K562 (cell line): Measurements from ENCODE around the gene DYRK1A.

ENCODE experiments used
- CBX2 ChIP-seq: fragments of 200-600 bp; sonication (generic); IDR thresholded peaks from one replicate; pipeline ENCODE4 v1.6.1; 2012; ENCODE audit warnings: mild to moderate bottlenecking, low read length, inconsistent platforms; ENCODE audit not compliant: insufficient read depth, poor library complexity, severe bottlenecking
- KDM5B ChIP-seq: fragments of 200-600 bp; sonication (generic); IDR thresholded peaks from 2 replicates; pipeline ENCODE4 v1.6.1; 2012; ENCODE audit warnings: low read depth, mild to moderate bottlenecking, moderate library complexity, low read length, control low read depth, inconsistent platforms; ENCODE audit not compliant: insufficient replicate concordance
- NCOA2 ChIP-seq, 2 experiments: fragments of 450-650 bp; IDR thresholded peaks; 2 replicates each; pipeline ENCODE4 v1.6.1; 2018; ENCODE audit warnings: mild to moderate bottlenecking in 2 of 2, moderate library complexity in 1 of 2; ENCODE audit not compliant: partially characterized antibody in 2 of 2
- PML ChIP-seq: IDR thresholded peaks from 2 replicates; pipeline ENCODE4 v1.6.1; 2012; ENCODE audit warnings: low read length, inconsistent platforms
- POLR2AphosphoS5 ChIP-seq: IDR thresholded peaks from 2 replicates; pipeline ENCODE4 v1.6.1; 2011; ENCODE audit warnings: mild to moderate bottlenecking, low read depth, low read length, moderate library complexity; ENCODE audit not compliant: control insufficient read depth, insufficient read depth
- POLR3A ChIP-seq: IDR thresholded peaks from 2 replicates; pipeline ENCODE4 v1.6.1; 2011; ENCODE audit warnings: borderline replicate concordance, mild to moderate bottlenecking, moderate library complexity; ENCODE audit not compliant: insufficient read length, insufficient read depth; ENCODE audit errors: extremely low read depth
- ZNF785 ChIP-seq: fragments of 250-450 bp; sonication (Bioruptor Pico); IDR thresholded peaks from 2 replicates; pipeline ENCODE4 v1.4.0; 2020; ENCODE audit warnings: mild to moderate bottlenecking
- TF ChIP-seq, protein P1 (sequence below), 3 experiments: IDR thresholded peaks in 2 of 3; conservative IDR thresholded peaks in 1 of 3; 2 replicates each; pipeline ENCODE4 v1.5.1; 2011 to 2012; ENCODE audit warnings: low read length in 3 of 3, mild to moderate bottlenecking in 3 of 3, control low read depth in 2 of 3, improper control_type of control experiment in 1 of 3, inconsistent platforms in 1 of 3, low read depth in 1 of 3, mixed read lengths in 1 of 3, moderate library complexity in 1 of 3; ENCODE audit not compliant: insufficient read depth in 2 of 3

DNA sequence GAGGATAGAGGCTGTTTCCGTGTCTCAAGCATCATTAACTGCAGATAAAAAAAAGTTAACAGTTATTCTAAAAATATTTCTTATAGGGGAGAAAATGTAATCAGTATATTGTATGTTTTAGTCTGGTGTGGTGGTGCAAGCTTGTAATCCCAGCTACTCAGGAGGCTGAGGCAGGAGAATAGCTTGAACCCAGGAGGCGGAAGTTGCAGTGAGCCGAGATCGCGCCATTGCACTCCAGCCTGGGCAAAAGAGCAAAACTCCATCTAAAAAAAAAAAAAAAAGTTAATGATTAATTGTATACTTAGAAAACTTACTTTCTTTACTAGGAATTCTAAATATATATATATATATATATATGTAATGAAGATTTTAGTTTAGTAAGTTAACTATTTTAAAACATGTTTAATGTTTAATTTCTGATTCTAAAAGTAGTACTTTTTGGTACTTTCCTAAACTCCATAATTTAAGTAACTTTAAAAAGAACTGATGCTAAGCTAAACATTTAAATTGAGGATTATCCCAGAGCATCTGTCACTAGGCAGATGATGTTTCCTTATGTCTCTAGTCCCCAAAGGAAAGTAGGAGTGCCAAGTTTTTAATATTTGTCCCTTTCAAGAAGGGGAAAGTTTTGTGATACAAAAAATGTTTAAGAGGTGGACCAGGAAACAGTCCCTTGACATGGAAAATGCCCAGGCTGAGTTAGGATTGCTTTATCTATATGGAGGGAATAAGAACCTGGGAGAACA is 66.3 kb downstream of the DYRK1A start:
- TF ChIP-seq KDM5B (no peak), NCOA2 (IDR thresholded peaks at IDR 0.05; ENCODE audit: partially characterized antibody in 2 of 2) (no peak), CBX2 (no peak), PML (no peak), POLR2AphosphoS5 (no peak), ZNF785 (CRISPR knock-in tag) (no peak), POLR3A (no peak)
- TF ChIP-seq, protein P1, sequence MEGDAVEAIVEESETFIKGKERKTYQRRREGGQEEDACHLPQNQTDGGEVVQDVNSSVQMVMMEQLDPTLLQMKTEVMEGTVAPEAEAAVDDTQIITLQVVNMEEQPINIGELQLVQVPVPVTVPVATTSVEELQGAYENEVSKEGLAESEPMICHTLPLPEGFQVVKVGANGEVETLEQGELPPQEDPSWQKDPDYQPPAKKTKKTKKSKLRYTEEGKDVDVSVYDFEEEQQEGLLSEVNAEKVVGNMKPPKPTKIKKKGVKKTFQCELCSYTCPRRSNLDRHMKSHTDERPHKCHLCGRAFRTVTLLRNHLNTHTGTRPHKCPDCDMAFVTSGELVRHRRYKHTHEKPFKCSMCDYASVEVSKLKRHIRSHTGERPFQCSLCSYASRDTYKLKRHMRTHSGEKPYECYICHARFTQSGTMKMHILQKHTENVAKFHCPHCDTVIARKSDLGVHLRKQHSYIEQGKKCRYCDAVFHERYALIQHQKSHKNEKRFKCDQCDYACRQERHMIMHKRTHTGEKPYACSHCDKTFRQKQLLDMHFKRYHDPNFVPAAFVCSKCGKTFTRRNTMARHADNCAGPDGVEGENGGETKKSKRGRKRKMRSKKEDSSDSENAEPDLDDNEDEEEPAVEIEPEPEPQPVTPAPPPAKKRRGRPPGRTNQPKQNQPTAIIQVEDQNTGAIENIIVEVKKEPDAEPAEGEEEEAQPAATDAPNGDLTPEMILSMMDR (IDR thresholded peaks at IDR 0.05 in 2 of 3, conservative IDR thresholded peaks at IDR 0.05 in 1 of 3; ENCODE audit: insufficient read depth in 2 of 3, low read depth in 1 of 3, low read length in 3 of 3), result no peak
